Measurements from ENCODE around the gene KRTAP2-3. TPM values are rescaled to one million over a fixed set of nuclear protein-coding genes. Genes with fewer than 3 reads are reported as not detected.
"Not testable (repeated sequence)": the region's sequence is repeated elsewhere in the genome, so short reads cannot be mapped to it uniquely, and the experiment has no call there.

KRTAP2-3 gene
- total RNA-seq, 2 experiments from 2014 or later, result not detected

DNA sequence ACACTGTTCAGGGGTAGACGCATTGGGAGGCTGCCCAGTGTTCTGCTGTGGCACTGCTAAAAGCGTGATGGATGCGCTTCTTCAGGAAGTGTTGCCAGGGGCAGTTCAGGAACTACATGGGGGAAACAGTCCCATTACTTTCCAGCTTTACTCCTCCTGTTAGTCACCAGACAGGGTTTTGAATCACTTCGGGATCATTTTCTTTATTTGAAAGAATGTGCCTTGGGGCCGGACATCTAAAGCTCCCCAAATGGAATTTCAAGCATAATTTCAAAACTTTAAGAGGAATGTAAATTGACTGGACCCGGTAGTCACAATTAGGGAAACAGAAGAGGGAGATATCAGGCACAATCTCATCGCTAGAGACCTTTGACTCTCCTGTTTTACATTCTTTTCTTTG lies 11.5 kb downstream of the KRTAP2-3 start:
- H3K36me3 ChIP-seq (ENCODE audit: insufficient read depth, low read length), result no peaks in the 10 kb centered on the region
- no peak overlapping the region for H3K4me2 ChIP-seq (ENCODE audit: low read length)
- ChIA-PET POLR2A (no interaction called here), CTCF (ENCODE audit: unreplicated experiment) (no interaction called here)
- TF ChIP-seq, protein P1, sequence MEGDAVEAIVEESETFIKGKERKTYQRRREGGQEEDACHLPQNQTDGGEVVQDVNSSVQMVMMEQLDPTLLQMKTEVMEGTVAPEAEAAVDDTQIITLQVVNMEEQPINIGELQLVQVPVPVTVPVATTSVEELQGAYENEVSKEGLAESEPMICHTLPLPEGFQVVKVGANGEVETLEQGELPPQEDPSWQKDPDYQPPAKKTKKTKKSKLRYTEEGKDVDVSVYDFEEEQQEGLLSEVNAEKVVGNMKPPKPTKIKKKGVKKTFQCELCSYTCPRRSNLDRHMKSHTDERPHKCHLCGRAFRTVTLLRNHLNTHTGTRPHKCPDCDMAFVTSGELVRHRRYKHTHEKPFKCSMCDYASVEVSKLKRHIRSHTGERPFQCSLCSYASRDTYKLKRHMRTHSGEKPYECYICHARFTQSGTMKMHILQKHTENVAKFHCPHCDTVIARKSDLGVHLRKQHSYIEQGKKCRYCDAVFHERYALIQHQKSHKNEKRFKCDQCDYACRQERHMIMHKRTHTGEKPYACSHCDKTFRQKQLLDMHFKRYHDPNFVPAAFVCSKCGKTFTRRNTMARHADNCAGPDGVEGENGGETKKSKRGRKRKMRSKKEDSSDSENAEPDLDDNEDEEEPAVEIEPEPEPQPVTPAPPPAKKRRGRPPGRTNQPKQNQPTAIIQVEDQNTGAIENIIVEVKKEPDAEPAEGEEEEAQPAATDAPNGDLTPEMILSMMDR (conservative IDR thresholded peaks at IDR 0.05; ENCODE audit: low read length), result no peak
- no peak for TF ChIP-seq EZH2phosphoT487 (IDR thresholded peaks at IDR 0.05; ENCODE audit: borderline replicate concordance, low read depth, low read length)
- no peak overlapping the region for H3K4me3 ChIP-seq (ENCODE audit: low read depth, low read length, poor library complexity, severe bottlenecking)
- DNase-seq (ENCODE audit: low spot score), result no peak
- no peaks in the 10 kb centered on the region for H3K9me3 ChIP-seq (ENCODE audit: low read length)
- no peaks in the 10 kb centered on the region for H3K9me2 ChIP-seq (ENCODE audit: insufficient read depth, low read length)
- H3K4me1 ChIP-seq (ENCODE audit: insufficient read depth, low read length, poor library complexity, severe bottlenecking), result no peaks in the 10 kb centered on the region
- no peaks in the 10 kb centered on the region for H3K79me2 ChIP-seq (ENCODE audit: insufficient read depth, low read depth, low read length)
- no peaks in the 10 kb centered on the region for H4K20me1 ChIP-seq (ENCODE audit: insufficient read depth, low read length)
- intact Hi-C loops (cut with micrococcal nuclease; ENCODE audit: unreplicated experiment), result no loop called here
- BruUV-seq (replicated peaks), result no TSS peak
- H2AFZ ChIP-seq (ENCODE audit: low read length), result no peak overlapping the region
- no peak overlapping the region for H3K27ac ChIP-seq (ENCODE audit: low read depth, low read length, poor library complexity, severe bottlenecking)

DNA sequence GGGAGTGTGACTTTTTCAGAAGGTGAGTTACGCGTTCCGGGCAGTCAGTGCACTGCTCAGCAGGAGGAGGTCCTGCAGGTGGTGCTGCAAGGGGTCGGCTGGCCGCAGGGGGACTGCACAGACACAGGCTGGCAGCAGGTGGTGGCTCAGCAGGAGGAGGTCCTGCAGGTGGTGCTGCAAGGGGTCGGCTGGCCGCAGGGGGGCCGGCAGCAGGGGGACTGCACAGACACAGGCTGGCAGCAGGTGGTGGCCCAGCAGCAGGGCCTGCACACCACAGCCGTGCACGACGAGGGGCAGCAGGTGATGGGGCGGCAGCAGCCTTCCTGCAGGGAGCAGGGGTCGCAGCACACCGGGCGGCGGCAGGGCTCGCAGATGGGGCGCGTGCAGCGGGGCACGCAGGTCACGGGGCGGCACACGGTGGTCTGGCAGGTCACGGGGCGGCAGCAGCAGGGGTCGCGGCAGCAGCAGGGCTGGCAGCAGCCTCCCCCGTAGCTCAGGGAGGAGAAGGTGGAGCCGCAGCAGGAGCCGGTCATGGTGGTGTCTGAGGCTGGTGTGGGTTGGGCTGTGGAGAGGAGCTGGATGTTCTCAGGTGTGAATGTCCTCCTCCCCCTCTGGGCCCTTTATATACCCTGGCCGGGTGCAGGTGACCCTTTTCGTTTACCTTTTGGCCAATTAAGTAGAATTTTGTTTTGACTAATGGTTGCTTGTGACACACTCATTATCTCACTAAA lies 13.0 kb downstream of the KRTAP2-3 start, which contains the start of gene KRTAP2-1:
Gene KRTAP2-1 (minus strand): TSS at position 582 of the 731 bp plus-strand sequence. CDS start 49 bp downstream, at position 533.
- H3K4me3 ChIP-seq (ENCODE audit: low read depth, low read length, poor library complexity, severe bottlenecking); H3K27ac ChIP-seq (ENCODE audit: low read depth, low read length, poor library complexity, severe bottlenecking); H3K4me2 ChIP-seq (ENCODE audit: low read length); H3K79me2 ChIP-seq (ENCODE audit: insufficient read depth, low read depth, low read length); H3K9me3 ChIP-seq (ENCODE audit: low read length); POLR2A ChIA-PET; H3K4me1 ChIP-seq (ENCODE audit: insufficient read depth, low read length, poor library complexity, severe bottlenecking); H3K9me2 ChIP-seq (ENCODE audit: insufficient read depth, low read length); intact Hi-C loops (cut with micrococcal nuclease; ENCODE audit: unreplicated experiment); H2AFZ ChIP-seq (ENCODE audit: low read length); BruUV-seq (replicated peaks); H3K36me3 ChIP-seq (ENCODE audit: insufficient read depth, low read length); H4K20me1 ChIP-seq (ENCODE audit: insufficient read depth, low read length); DNase-seq (ENCODE audit: low spot score); CTCF ChIA-PET (ENCODE audit: unreplicated experiment): not testable (repeated sequence)

DNA sequence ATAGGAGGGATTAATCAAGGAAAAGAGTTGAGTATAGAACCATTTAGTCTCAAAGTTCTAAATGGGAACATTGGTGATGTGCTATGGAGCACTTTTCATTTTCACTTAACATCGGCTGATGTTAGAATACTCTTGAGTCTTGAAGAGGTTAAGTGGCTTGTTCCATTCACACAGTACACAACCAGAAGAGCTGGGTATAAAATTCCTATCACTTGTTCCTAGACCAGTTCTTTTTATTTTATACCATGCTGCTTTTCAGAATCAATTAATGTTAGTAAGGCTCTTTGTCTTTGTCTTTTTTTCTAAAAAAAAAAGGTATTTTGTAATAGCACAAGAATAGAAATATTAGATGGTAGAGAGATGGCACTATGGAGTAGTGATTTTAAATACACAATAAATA lies 17.0 kb downstream of the KRTAP2-3 start:
- Histone ChIP-seq H3K4me1 (ENCODE audit: insufficient read depth, low read length, poor library complexity, severe bottlenecking) (no peaks in the 10 kb centered on the region), H3K9me3 (ENCODE audit: low read length) (no peaks in the 10 kb centered on the region), H3K9me2 (ENCODE audit: insufficient read depth, low read length) (no peaks in the 10 kb centered on the region), H2AFZ (ENCODE audit: low read length) (no peak overlapping the region), H3K4me2 (ENCODE audit: low read length) (no peak overlapping the region), H3K36me3 (ENCODE audit: insufficient read depth, low read length) (no peaks in the 10 kb centered on the region), H3K27ac (ENCODE audit: low read depth, low read length, poor library complexity, severe bottlenecking) (no peak overlapping the region), H4K20me1 (ENCODE audit: insufficient read depth, low read length) (no peaks in the 10 kb centered on the region), H3K4me3 (ENCODE audit: low read depth, low read length, poor library complexity, severe bottlenecking) (no peak overlapping the region), H3K79me2 (ENCODE audit: insufficient read depth, low read depth, low read length) (no peaks in the 10 kb centered on the region)
- no peak for DNase-seq (ENCODE audit: low spot score)
- BruUV-seq (replicated peaks), result no TSS peak
- intact Hi-C loops (cut with micrococcal nuclease; ENCODE audit: unreplicated experiment), result no loop called here
- TF ChIP-seq, protein P1 (conservative IDR thresholded peaks at IDR 0.05; ENCODE audit: low read length), result no peak
- no peak for TF ChIP-seq EZH2phosphoT487 (IDR thresholded peaks at IDR 0.05; ENCODE audit: borderline replicate concordance, low read depth, low read length)
- ChIA-PET CTCF (ENCODE audit: unreplicated experiment) (no interaction called here), POLR2A (no interaction called here)

DNA sequence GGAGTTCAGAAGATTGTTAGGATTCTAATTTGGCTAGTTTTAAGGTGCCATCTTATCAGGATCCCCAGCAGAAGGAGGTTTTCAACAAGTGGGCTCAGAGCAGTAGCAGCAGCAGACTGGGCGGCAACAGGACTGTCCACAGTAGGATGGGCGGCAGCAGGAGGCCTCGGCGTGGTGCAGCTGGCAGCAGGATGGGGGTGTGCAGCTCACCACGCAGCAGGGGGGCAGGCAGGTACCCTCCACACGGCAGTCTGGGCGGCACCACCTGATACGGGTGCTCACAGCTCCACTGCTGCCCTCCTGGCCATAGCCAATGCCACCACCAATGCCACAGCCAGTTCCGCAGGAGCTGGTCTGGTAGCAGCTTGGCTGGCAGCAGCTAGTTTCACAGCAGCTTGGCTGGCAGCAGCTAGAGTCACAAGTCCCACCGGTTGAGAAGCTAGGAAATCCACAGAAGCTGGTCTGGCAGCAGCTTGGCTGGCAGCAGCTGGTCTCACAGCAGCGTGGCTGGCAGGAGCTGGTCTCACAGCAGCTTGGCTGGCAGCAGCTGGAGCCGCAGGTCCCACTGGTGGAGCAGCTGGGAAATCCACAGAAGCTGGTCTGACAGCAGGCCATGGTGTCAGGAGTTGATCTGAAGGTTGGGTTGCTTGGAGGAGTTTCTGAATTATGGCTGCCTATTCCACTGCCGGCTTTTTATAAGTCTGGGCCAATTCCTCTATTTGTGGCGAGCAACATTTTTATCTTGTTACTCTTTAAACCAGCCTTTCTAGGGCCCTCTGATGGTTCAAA lies 18.9 kb downstream of the KRTAP2-3 start, which contains the start of gene KRTAP1-1:
Gene KRTAP1-1 (minus strand): TSS at position 668 of the 789 bp plus-strand sequence. CDS start 53 bp downstream, at position 615.
- DNase-seq (ENCODE audit: low spot score); H3K4me1 ChIP-seq (ENCODE audit: insufficient read depth, low read length, poor library complexity, severe bottlenecking); BruUV-seq (replicated peaks); POLR2A ChIA-PET; H3K27ac ChIP-seq (ENCODE audit: low read depth, low read length, poor library complexity, severe bottlenecking); H2AFZ ChIP-seq (ENCODE audit: low read length); H3K4me3 ChIP-seq (ENCODE audit: low read depth, low read length, poor library complexity, severe bottlenecking); H3K9me2 ChIP-seq (ENCODE audit: insufficient read depth, low read length); H3K9me3 ChIP-seq (ENCODE audit: low read length); intact Hi-C loops (cut with micrococcal nuclease; ENCODE audit: unreplicated experiment); H3K79me2 ChIP-seq (ENCODE audit: insufficient read depth, low read depth, low read length); CTCF ChIA-PET (ENCODE audit: unreplicated experiment); H4K20me1 ChIP-seq (ENCODE audit: insufficient read depth, low read length); H3K4me2 ChIP-seq (ENCODE audit: low read length); H3K36me3 ChIP-seq (ENCODE audit: insufficient read depth, low read length): not testable (repeated sequence)

Measured in OCI-LY7 (cell line).